Measurements from ENCODE around the gene KRAS. TPM values are rescaled to one million over a fixed set of nuclear protein-coding genes. Genes with fewer than 3 reads are reported as not detected.

KRAS gene
- total RNA-seq, 3 donors from 2014 or later: 10.6 to 15.7 (median 14.3) TPM

- Histone ChIP-seq H3K9me3 (no peaks in the 10 kb centered on the region), H3K4me1 (no peaks in the 10 kb centered on the region), H3K36me3 (no peaks in the 10 kb centered on the region), H3K4me3 (no peak overlapping the region), H3K27ac (no peak overlapping the region), H3K27me3 (no peaks in the 10 kb centered on the region)
- TF ChIP-seq POLR2A (IDR thresholded peaks at IDR 0.05) (no peak), POLR2AphosphoS5 (IDR thresholded peaks at IDR 0.05) (no peak)
- TF ChIP-seq, protein P1, sequence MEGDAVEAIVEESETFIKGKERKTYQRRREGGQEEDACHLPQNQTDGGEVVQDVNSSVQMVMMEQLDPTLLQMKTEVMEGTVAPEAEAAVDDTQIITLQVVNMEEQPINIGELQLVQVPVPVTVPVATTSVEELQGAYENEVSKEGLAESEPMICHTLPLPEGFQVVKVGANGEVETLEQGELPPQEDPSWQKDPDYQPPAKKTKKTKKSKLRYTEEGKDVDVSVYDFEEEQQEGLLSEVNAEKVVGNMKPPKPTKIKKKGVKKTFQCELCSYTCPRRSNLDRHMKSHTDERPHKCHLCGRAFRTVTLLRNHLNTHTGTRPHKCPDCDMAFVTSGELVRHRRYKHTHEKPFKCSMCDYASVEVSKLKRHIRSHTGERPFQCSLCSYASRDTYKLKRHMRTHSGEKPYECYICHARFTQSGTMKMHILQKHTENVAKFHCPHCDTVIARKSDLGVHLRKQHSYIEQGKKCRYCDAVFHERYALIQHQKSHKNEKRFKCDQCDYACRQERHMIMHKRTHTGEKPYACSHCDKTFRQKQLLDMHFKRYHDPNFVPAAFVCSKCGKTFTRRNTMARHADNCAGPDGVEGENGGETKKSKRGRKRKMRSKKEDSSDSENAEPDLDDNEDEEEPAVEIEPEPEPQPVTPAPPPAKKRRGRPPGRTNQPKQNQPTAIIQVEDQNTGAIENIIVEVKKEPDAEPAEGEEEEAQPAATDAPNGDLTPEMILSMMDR (IDR thresholded peaks at IDR 0.05): no peak
- DNase-seq (ENCODE audit: low spot score in 2 of 2): no peak
- intact Hi-C loops (cut with DNase I; ENCODE audit: low total_unique reads): loop anchor here (5.0 kb wide), 1 partner anchor 793 kb away; no protein-coding TSS in a partner anchor
These were observed 50.0 kb downstream of the KRAS start for GRCh38 chr12:25200703-25201102.

DNA sequence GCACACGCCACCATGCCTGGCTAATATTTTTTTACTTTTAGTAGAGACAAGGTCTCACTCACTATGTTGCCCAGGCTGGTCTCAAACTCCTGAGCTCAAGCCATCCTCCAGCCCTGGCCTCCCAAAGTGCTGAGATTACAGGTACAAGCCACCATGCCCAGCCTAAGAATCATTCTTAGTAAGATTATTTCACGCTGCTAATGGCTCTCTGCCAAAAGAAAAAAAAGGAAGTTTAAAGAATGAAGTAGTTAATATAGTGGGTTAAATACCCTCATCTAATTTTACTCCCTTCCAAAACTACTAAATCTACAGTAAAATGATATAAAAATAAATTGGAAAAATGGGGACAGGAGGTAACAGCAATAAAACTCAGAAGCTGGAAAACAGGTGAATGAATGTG is 53.1 kb downstream of the KRAS start:
- Histone ChIP-seq H3K4me1 (peaks cover 0 to 4% of the 10 kb centered on the region in 2 donors), H3K4me3 (no peak overlapping the region), H3K27ac (no peak overlapping the region), H3K27me3 (no peaks in the 10 kb centered on the region), H3K9me3 (no peaks in the 10 kb centered on the region), H3K36me3 (no peaks in the 10 kb centered on the region)
- intact Hi-C loops (cut with DNase I; ENCODE audit: low total_unique reads): no loop called here
- no peak for DNase-seq (ENCODE audit: low spot score in 2 of 2)
- TF ChIP-seq POLR2A (IDR thresholded peaks at IDR 0.05): no peak
- TF ChIP-seq, protein P1 (IDR thresholded peaks at IDR 0.05): no peak

DNA sequence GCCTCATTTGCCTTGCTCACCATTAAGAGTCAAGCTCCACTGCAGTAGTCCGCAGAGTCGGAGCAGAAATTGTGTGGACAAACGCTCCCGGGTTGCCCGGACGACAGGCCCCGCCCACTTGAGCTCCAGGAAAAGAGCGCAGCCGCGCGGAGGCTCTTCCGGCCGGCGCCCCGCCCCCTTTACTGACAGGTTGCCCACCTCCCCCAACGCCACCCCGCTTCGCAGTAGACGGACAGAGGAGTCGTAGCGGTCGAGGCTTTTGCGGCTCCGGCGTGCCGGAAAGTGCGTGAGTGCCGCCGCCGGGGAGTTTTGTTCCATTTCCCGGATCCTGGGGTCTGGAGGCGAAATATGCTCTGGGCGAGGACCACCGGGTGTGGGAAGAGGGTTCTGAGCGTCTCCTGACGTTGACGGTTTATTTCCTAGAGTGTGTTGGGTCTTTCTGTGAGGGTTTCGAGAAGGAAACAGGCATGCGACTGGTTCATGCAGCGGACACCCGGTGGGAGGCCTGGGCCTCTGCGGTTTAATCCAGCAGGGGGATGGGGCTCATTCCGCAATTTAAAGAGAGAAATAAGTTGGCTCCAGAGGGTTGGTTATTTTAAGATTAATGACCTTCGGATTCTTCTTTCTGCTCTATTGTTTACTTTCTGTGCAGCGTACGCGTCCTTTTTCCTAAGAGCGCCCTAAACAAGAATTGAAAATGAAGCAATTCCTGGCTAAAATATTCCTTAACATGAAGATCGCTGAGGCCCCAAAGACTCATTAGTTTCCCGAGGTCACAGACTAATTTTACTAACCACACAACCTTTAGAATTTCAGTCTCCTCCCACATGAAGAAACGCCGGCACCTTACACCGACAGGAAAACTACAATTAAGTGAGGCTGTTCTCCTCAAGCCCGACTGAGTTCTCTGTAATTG is 55.4 kb downstream of the KRAS start, which contains the start of the genes DNAI7 and ETFRF1:
Gene DNAI7 (minus strand): TSS at position 105 of the 916 bp plus-strand sequence. CDS start 82 bp downstream, at position 23.
Gene ETFRF1 (plus strand): TSS at position 182 of the 916 bp plus-strand sequence. CDS start 8,720 bp downstream, outside the sequence.
- TF ChIP-seq, protein P1 (IDR thresholded peaks at IDR 0.05): peak in 1 of 3 donors; percentile 29
- TF ChIP-seq POLR2A (IDR thresholded peaks at IDR 0.05): peak; percentile 33
- TF ChIP-seq POLR2AphosphoS5 (IDR thresholded peaks at IDR 0.05): peak; percentile 78 to 87 (median 81)
- H3K4me3 ChIP-seq: peak within 1 kb of the TSS; percentile 54 to 83 (median 79)
- H3K27me3 ChIP-seq: no peaks in the 10 kb centered on the region
- intact Hi-C loops (cut with DNase I; ENCODE audit: low total_unique reads): no loop called here
- no peaks in the 10 kb centered on the region for H3K36me3 ChIP-seq
- peak; percentile 95 to 98 for DNase-seq (ENCODE audit: low spot score in 2 of 2)
- H3K4me1 ChIP-seq: peaks cover 0 to 4% of the 10 kb centered on the region in 2 donors
- H3K9me3 ChIP-seq: no peaks in the 10 kb centered on the region
- peak within 1 kb of the TSS; percentile 97 for H3K27ac ChIP-seq

GRCh38 chr12:25194722-25195055 is 56.0 kb downstream of the KRAS start:
- Histone ChIP-seq H3K27ac (peak overlapping the region; percentile 97), H3K9me3 (no peaks in the 10 kb centered on the region), H3K4me3 (peak overlapping the region; percentile 54 to 83 (median 79)), H3K27me3 (no peaks in the 10 kb centered on the region), H3K4me1 (peaks cover 0 to 4% of the 10 kb centered on the region in 2 donors), H3K36me3 (no peaks in the 10 kb centered on the region)
- TF ChIP-seq, protein P1 (IDR thresholded peaks at IDR 0.05): no peak
- TF ChIP-seq POLR2AphosphoS5 (IDR thresholded peaks at IDR 0.05): no peak
- TF ChIP-seq POLR2A (IDR thresholded peaks at IDR 0.05): no peak
- DNase-seq (ENCODE audit: low spot score in 2 of 2): no peak
- intact Hi-C loops (cut with DNase I; ENCODE audit: low total_unique reads): no loop called here

DNA sequence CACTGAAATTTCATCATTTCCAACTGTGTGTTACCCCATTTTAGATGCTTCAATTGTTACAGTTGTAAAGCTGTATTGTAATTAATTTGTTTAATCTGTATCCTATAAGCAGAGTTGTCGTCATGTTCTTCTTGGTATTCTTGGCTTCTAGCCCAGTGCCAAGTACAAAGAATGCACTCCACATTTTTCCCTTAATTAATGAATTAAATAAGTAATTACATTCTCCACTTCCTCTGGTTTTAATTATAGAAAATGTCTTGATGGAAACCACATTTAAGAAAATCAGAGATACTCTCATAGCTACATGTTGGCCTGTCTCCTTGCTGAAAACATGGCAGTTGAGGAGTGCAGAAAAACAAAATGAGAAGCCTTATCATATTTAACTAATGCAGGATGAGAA is 56.5 kb downstream of the KRAS start:
- Histone ChIP-seq H3K4me1 (peaks cover 0 to 4% of the 10 kb centered on the region in 2 donors), H3K4me3 (peak overlapping the region in 2 of 3 donors; percentile 79 to 83), H3K27ac (peak overlapping the region; percentile 97), H3K36me3 (no peaks in the 10 kb centered on the region), H3K27me3 (no peaks in the 10 kb centered on the region), H3K9me3 (no peaks in the 10 kb centered on the region)
- DNase-seq (ENCODE audit: low spot score in 2 of 2): no peak
- no peak for TF ChIP-seq POLR2AphosphoS5 (IDR thresholded peaks at IDR 0.05)
- no peak for TF ChIP-seq POLR2A (IDR thresholded peaks at IDR 0.05)
- TF ChIP-seq, protein P1 (IDR thresholded peaks at IDR 0.05): no peak
- intact Hi-C loops (cut with DNase I; ENCODE audit: low total_unique reads): no loop called here

Measured in breast epithelium (tissue), 4 donors.